Vagina (tissue), 2 donors: ENCODE results near the gene HPN. TPM values are rescaled to one million over a fixed set of nuclear protein-coding genes. Genes with fewer than 3 reads are reported as not detected.

Experiments used
- DNase-seq, 2 donors: peaks; one replicate each; pipeline ENCODE4 v3.0.0-alpha.2; 2017; ENCODE audit errors: extremely low spot score in 2 of 2
- H3K27ac ChIP-seq: fragments of 200-600 bp; sonication (generic); one replicate; pipeline ENCODE4 v1.5.1; 2019
- H3K27me3 ChIP-seq: fragments of 200-600 bp; sonication (generic); one replicate; pipeline ENCODE4 v1.5.1; 2019
- H3K36me3 ChIP-seq, 2 donors: fragments of 200-600 bp; sonication (generic); one replicate each; pipeline ENCODE4 v1.5.1; 2017 to 2019
- H3K4me1 ChIP-seq: fragments of 200-600 bp; sonication (generic); one replicate; pipeline ENCODE4 v1.5.1; 2019
- H3K4me3 ChIP-seq, 2 donors: fragments of 200-600 bp; sonication (generic); 1 replicate in 1 of 2; 2 replicates in 1 of 2; pipeline ENCODE4 v1.5.1; 2016 to 2019
- H3K9me3 ChIP-seq: fragments of 200-600 bp; sonication (generic); one replicate; pipeline ENCODE4 v1.5.1; 2019
- POLR2A ChIP-seq, 2 donors: fragments of 450-650 bp; IDR thresholded peaks; one replicate each; pipeline ENCODE4 v1.6.1; 2017; ENCODE audit warnings: antibody characterized with exemption in 2 of 2, mild to moderate bottlenecking in 2 of 2, moderate library complexity in 2 of 2
- POLR2AphosphoS5 ChIP-seq, 2 donors: sonication (generic); formaldehyde crosslinking; IDR thresholded peaks; one replicate each; pipeline ENCODE4 v1.9.0; 2017; ENCODE audit warnings: antibody characterized with exemption in 2 of 2, mild to moderate bottlenecking in 2 of 2, low read depth in 1 of 2; ENCODE audit not compliant: insufficient read depth in 1 of 2
- intact Hi-C: fragments of 100-400 bp; cut with DNase I; formaldehyde crosslinking; loops from one replicate; pipeline ENCODE4 v1.15.1; 2023
- total RNA-seq: library from RNA; depleted of rRNA; stranded (reverse); fragments of >200 nt; gene quantifications from one replicate; pipeline ENCODE4 v1.2.3, GENCODE V29; 2016
- TF ChIP-seq, protein P1 (sequence below), 3 experiments: fragments of 450-650 bp in 2 of 3; fragments of 200-600 bp in 1 of 3; sonication (generic) in 1 of 3; IDR thresholded peaks; one replicate each; pipeline ENCODE4 v1.5.1; 2017 to 2019; ENCODE audit warnings: antibody characterized with exemption in 3 of 3, mild to moderate bottlenecking in 2 of 3, moderate library complexity in 2 of 3

The HPN gene
- total RNA-seq, 1 donor from 2014 or later = not detected

DNA sequence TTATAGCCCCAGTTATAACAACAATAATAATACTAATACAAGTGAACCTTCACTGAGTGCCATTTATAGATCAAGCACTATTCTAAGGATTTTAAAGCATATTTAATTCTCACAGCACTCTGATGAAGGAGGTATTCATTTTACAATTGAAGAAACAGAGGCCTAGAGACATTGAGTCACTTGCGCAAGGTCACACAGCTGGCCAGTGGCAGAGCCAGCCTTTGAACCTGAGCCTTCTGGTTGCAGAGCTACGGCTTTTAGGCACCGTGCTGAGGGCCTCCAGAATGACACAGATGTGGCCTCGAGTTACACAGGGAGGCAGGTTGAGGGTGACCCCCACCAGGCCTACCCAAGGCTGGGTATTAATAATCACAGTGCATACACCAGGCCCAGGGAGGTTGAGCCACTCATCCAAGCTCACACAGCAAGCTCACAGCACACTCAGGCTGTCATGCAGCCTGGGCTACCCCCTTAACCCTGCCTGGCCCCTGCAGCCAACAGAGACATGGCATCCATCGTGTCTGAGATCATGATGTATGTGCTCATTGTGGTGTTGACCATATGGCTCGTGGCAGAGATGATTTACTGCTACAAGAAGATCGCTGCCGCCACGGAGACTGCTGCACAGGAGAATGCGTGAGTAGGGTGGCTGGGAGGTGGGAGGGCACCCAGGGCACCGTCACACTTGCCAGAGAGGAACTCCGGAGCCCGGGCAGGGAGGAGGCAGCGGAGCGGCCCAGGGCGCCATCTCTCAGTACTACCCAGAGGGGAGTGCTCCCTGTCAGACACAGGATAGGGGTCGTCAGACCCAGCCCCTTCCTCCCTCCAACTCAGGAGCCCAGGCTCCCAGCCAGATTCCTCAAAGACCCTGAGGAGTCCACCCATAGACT, 2.7 kb upstream of the HPN start:
- H3K4me1 ChIP-seq = peaks cover 32% of the 10 kb centered on the region
- no peaks in the 10 kb centered on the region for H3K27me3 ChIP-seq
- TF ChIP-seq, protein P1, sequence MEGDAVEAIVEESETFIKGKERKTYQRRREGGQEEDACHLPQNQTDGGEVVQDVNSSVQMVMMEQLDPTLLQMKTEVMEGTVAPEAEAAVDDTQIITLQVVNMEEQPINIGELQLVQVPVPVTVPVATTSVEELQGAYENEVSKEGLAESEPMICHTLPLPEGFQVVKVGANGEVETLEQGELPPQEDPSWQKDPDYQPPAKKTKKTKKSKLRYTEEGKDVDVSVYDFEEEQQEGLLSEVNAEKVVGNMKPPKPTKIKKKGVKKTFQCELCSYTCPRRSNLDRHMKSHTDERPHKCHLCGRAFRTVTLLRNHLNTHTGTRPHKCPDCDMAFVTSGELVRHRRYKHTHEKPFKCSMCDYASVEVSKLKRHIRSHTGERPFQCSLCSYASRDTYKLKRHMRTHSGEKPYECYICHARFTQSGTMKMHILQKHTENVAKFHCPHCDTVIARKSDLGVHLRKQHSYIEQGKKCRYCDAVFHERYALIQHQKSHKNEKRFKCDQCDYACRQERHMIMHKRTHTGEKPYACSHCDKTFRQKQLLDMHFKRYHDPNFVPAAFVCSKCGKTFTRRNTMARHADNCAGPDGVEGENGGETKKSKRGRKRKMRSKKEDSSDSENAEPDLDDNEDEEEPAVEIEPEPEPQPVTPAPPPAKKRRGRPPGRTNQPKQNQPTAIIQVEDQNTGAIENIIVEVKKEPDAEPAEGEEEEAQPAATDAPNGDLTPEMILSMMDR (IDR thresholded peaks at IDR 0.05) = no peak
- TF ChIP-seq POLR2A (IDR thresholded peaks at IDR 0.05) = no peak
- TF ChIP-seq POLR2AphosphoS5 (IDR thresholded peaks at IDR 0.05; ENCODE audit: insufficient read depth in 1 of 2, low read depth in 1 of 2) = no peak
- DNase-seq = no peak
- peak overlapping the region; percentile 21 for H3K27ac ChIP-seq
- no peak overlapping the region for H3K4me3 ChIP-seq
- no peaks in the 10 kb centered on the region for H3K9me3 ChIP-seq
- intact Hi-C loops = no loop called here
- H3K36me3 ChIP-seq = no peaks in the 10 kb centered on the region

DNA sequence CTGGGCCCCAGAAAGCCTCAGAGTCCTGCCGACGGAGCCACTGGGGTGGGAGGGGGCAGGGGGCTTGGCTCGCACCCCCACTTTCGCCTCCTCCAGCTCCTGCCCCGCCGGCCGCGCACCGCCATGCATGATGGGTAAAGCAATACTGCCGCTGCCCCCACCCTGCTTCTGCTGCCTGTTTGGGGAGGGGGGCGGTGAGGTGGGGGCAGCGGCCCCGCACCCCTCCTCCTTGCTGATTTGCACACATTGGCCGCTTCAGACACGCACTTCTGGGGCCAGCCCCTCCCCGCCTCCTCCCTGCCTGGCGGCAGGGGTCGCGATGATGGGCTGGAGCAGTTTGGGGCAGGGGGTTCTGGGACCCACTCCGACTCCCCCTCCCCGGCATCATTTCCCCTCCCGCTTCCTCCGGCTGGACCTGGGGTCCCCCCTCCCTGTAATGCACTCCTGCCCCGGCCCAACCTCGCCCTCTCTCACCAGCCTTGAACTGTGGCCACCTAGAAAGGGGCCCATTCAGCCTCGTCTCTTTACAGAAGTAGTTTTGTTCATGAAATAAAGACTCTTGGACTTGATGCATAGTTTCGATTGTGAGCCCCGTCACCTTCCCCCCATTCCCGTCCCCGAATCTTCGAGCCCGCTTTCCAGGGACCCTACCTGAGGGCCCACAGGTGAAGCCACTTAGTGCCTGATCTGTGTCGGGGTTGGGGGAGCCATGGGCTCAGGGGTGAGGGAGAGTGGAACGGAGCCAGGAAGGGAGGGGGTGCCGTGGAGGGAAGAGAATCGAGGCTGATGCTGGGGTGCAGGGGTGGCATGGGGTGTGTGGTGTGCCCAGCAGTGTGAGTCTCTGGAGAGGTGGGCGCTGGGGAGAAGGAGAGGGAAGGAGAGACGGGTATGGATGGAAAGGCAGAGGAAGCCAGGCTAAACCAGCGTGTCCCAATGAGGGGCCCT, 1.4 kb upstream of the HPN start:
- H3K36me3 ChIP-seq = no peaks in the 10 kb centered on the region
- DNase-seq = no peak
- H3K9me3 ChIP-seq = no peaks in the 10 kb centered on the region
- peaks cover 32% of the 10 kb centered on the region for H3K4me1 ChIP-seq
- H3K27me3 ChIP-seq = no peaks in the 10 kb centered on the region
- peak overlapping the region; percentile 68 for H3K27ac ChIP-seq
- intact Hi-C loops = no loop called here
- H3K4me3 ChIP-seq = peak overlapping the region; percentile 15 to 32
- TF ChIP-seq POLR2AphosphoS5 (IDR thresholded peaks at IDR 0.05; ENCODE audit: insufficient read depth in 1 of 2, low read depth in 1 of 2) (no peak), POLR2A (IDR thresholded peaks at IDR 0.05) (no peak)
- TF ChIP-seq, protein P1 (IDR thresholded peaks at IDR 0.05) = no peak

DNA sequence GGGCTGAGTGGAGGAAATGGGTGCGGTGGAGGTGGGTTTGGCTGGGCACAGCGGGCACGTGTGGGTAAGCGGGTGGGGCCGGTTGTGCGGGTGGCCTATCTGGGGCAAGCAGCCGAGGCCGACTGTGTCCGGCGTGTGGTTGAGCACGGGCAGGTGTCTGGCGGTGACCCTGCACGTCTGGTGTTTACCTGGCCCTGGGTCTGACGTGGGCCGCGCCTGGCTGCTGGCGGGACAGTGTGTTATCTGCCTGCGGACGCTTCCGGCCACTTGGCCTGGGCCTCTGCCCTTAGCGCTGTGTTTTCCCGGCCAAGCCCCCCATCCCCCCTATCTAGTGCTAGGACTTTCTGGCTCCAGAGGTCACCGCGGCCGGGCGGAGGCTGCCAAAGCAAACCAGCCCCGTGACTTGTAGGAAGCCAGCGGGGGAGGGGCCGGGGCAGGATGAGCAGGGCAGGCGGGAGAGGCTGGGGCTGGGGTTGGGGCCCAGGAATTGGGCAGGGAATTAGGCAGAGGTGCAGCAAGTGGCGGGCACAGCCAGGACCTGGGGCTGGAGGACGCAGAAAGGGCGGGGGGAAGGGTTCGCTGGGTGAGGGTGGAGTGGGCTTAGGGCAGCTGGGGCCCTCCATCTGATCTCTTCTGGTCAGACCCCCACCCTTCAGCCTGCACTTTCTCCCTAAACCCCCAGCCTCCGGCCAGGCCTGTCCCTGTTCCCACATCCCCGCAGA, 534 bp upstream of the HPN start:
- Histone ChIP-seq H3K27me3 (no peaks in the 10 kb centered on the region), H3K4me3 (peak overlapping the region; percentile 15 to 32), H3K9me3 (no peaks in the 10 kb centered on the region), H3K4me1 (peaks cover 32% of the 10 kb centered on the region), H3K36me3 (no peaks in the 10 kb centered on the region), H3K27ac (peak overlapping the region; percentile 68)
- DNase-seq = no peak
- TF ChIP-seq POLR2A (IDR thresholded peaks at IDR 0.05) (no peak), POLR2AphosphoS5 (IDR thresholded peaks at IDR 0.05; ENCODE audit: insufficient read depth in 1 of 2, low read depth in 1 of 2) (peak; percentile 66 to 71)
- intact Hi-C loops = no loop called here

DNA sequence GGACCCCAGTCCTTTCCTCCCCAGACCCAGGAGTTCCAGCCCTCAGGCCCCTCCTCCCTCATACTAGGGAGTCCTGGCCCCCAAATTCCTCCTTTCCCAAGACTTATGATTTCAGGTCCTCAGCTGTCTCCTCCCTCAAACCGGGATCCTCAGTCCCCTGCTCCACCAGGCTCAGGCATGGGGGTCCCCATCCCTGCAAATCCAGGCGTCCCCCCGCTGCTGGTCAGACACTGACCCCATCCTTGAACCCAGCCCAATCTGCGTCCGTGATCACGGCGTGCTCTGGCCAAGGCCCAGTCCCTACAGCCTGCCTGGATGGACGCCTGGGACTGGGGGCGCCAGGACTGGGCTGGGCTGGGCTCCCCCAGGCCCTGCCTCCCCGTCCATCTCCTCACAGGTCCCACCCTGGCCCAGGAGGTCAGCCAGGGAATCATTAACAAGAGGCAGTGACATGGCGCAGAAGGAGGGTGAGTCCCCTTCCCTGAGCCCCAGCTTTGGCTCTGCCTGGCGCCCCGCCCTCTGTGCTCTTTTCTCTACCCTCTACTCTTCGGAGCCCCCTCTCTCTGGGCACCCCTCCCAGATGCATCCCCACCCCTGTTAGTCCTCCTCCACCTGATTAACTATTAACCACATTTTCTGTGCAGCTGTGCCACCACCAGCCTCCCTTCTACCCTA, 672 bp downstream of the HPN start:
- Histone ChIP-seq H3K4me3 (no peak overlapping the region), H3K4me1 (peaks cover 32% of the 10 kb centered on the region)

More for the DNA sequence above, 672 bp downstream of the HPN start:
- TF ChIP-seq POLR2AphosphoS5 (IDR thresholded peaks at IDR 0.05; ENCODE audit: insufficient read depth in 1 of 2, low read depth in 1 of 2) = no peak
- TF ChIP-seq, protein P1 (IDR thresholded peaks at IDR 0.05) = no peak
- no peak for TF ChIP-seq POLR2A (IDR thresholded peaks at IDR 0.05)
- Histone ChIP-seq H3K9me3 (no peaks in the 10 kb centered on the region), H3K27ac (no peak overlapping the region), H3K27me3 (no peaks in the 10 kb centered on the region), H3K36me3 (no peaks in the 10 kb centered on the region)
- intact Hi-C loops = no loop called here
- DNase-seq = no peak
